HG02610 (cell line): ENCODE results near the gene WDR48.

Experiments used
- ATAC-seq: cut with Tn5 transposase; IDR thresholded peaks from one replicate; pipeline ENCODE4 v1.9.1; 2021; ENCODE audit warnings: mild to moderate bottlenecking, moderate library complexity; ENCODE audit not compliant: unreplicated experiment

Gene WDR48

DNA sequence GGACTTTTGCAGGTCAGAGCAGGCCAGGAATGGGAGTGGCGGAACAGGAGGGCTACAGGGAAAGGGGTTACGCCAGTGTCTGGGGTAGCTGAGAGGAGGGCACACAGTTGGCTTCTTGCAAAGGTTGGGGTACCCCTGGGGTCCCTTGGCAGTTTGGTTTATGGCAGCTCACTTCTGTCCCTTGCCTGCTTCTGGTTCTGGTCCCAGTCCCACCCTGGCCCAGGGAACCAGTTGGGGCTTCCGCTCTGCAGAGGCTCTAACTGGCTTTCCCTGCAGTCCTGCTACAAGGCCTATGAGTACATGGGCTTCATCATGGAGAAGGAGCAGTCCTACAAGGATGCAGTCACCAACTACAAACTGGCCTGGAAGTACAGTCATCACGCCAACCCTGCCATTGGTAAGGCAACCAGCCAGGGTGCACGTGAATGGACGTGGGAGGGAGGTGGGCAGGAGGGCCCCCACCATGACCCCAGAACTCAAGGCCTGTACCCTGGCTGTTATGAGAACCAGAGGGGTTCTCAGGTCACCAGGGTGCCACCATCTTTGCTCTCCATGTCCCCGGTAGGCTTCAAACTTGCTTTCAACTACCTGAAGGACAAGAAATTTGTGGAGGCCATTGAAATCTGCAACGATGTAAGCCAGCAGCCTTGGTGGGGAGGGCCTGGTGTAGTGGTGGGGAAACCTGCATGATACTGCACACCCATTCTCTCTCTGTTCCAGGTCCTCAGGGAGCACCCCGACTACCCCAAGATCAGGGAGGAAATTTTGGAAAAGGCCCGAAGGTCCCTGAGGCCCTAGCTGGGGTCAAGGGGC lies 86.4 kb downstream of the WDR48 start:
- ATAC-seq = no peak

DNA sequence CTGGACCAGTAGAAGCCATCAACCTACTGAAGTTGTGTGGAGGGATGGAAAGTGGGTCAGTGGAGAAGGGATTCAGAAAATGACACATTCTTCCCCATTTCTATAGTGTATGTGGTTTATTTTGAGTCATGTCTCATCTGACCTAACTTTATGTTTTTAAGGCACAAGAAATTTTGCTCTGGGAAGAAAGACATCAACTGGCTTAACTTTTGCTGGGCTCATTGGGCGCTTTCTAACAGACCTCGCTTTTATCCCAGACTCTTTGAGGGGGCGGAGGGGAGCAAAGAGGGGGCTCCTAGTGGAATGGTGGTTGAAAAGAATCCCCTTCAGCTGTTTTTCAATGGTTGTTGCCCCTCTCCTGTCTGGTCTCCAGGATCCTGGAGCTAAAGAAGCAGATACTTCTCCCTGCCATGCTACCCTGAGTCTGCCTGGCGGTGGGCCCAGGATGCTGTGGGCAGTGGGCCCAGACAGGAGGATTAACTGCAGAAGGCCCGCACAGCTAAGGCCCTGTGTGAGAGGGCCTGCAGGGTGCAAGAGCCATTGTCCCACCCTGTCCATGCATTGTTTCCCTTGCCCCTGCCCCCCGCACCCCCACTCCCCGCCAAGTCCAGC lies 87.1 kb downstream of the WDR48 start:
- no peak for ATAC-seq

DNA sequence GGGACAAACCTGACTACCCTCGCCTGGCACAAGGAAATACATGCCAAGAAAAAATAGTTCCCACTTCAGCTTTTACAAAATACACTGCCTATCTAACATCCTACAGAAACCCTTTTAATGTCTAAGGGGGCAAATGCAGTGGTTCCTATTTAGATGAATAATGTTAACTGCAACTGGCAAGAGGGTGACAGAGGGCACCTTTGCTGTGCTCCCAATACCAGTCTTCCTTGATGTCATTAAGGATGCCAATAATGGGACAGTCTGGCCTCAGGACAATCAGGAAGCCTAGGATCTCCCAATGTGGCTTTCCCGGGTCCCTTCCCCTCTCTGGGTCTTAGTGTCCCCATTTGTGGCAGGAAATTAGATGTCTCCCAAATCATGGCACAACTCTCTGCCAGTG lies 87.6 kb downstream of the WDR48 start:
- ATAC-seq = no peak

DNA sequence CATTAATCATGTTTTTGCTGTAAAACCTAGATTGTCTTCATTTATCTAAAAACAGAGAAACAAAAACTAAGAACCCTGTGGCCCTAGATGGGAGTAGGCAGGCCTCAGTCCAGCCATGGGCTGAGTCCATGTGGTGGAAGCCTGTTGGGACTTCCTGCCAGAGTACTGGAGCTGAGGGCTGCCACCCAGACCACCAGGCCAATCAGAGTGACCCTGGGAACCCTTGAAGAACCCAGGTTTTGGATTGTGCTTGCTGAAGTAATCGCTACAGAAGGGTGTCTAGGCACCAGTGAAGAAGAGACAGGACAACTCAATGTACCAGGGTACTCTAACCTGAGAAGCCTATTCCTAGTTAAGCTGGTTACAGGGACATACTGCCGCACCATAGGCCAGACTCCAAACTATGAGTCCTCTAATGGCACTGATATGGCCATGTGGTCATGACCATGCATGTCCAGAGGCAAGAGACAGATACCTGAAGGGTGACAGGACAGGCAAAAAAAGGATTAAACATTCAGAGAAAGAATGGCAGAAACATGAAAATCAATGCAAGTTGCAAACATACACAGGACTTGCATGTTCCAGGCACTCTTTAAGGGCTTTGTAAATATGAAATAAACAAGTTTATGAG lies 88.6 kb downstream of the WDR48 start:
- no peak for ATAC-seq

DNA sequence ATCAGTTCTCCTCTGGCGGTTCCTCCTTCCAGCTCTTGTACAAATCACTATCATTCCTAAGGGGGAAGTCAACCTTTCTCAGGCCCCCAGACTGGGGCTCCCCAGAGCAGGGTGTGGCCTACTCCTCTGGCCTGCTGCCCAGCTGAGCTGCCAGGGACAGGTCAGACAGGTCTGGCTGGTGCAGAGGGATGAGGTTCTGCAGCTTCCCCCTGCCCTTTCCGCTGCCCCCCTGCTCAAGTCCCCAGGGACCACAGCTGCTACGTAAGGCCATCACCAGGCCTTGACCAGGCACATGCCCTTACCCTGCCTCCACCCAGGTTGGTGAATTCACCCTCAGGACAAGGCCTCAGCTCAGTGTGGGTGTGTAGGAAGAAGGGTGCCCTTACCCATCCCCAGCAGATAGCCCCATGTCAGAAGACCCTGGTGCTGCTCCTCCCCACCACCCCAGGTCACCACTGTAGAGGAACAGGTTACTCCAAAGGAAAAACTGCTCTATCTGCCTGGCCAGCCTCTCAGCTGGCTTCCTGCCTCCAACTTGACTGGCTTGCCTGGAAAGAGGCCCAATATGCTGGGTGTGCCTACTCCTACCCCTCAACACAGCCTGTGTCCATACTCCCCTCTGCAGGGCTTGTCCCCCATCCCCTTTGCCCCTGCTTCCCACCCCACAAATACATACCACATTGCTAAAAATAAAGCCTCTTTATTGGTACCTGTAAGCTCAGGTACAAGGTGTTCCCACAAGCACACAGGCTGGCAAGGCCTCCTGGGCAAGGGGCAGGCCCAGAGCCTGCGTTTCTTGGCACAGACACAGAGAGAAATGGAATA lies 89.6 kb downstream of the WDR48 start:
- ATAC-seq = no peak

DNA sequence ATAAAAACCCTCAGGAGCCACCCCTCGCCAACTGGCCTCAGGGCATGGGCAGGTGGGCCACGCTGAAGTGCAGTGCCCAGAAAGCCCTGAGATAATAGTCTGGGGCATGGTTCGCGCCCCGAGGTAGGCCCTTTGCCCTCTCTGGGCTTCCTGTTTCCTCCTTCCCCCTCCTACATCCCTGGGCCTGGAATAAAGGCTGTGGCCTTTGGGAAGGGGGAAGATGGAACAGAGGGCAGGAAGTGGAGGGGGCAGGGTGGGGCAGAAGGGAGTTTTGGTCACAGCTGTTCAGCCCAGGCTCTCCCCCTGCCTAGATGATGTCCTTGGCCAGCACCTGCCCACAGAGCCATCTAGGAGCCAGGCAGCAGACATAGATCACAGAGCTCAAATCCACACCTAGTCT lies 90.3 kb downstream of the WDR48 start:
- no peak for ATAC-seq

DNA sequence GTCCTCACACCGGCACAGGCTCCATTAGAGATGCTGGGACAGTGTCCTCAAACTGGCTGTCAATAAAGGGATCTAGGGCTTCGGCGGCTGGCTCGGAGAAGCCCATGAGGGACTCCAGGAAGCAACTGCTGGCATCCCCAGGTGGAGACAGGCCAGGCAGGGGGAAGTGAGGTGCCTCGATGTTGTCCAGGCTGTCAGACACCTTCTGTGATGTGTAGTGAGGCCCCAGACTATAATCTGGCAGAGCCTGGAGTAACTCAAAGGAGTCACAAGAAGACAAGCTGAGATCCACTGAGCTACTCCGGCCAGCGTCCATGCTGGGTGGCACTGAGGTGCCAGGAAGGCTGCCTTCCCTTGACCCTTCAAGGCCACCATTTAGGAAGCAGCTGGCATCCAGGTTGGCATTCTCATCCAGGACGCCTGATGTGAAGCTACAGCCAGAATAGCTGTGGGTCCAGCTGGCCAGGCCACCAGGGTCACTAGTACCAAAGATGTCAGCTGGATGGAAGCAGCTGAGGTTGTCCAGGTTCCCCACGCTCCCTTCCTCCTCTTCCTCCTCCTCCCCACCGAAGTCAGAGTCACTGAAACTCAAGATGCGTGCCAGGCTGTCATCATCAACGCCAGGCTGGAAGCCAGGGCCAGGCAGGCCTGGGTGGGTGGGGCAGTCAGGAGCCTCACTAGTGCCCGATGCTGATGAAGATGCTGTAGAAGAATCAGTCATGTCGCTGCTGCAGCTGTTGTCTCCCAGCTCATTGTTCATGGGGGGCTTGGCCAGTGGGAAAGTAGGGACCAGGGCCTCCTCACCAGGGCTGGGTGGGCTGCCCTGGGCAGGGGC lies 91.5 kb downstream of the WDR48 start:
- no peak for ATAC-seq

DNA sequence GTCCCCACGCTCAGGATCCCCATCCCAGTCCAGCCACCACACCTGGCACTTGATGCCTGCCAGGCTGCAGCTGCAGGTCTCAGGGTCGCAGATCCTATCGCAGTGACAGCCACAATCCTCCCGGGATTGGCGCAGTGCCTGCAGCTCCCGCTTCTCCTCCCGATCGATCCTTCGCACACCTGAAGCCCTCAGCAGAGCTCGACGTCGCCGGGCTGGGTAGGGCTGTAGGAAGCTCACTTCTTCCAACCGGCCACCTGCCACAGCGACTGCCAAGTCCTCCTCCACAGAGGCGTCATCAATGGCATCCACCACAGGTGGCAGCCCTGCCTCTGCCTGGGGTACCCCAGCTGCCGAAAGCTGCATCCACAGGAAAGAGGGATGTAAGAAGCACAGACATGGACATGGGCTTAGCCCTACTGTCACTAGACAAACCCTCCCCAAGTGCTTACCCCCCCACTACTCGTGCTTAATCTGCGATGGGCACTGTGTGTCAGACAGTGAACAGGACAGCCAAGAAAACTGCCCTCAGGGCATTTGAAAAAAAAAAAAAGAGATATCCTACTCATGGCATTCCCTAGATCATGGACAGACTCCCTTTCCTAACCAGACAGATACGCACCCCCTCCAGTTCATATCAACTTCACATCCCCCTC lies 92.4 kb downstream of the WDR48 start:
- ATAC-seq = no peak

DNA sequence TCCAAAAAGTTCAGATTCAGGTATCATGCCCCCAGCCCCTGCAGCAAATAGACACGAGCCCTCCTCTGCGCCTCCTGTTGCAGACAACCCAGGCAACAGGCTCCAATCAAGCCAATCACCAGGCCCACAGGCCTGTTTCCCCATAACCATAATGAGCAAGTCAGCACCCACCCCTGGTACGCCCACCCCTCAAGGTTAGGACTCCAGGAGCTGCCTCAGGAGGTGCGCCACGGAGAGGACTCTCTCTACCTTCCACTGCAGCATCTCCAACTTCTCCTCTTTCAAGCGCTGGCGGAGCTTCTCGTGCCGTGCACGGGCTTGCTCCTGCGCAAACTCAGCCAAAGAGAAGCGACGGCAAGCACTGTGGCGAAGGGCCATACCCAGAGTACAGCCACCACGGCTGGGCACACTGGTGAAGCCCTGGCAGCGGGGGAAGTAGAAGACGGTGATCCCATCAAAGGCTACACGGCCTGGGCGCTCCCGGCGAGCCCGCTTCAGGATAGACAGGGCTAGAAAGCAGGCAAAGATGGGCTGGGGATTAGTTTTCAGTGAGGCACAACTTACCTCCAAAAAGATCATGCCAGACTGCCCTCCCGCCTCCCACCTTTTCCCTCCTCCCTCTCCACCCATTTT lies 93.0 kb downstream of the WDR48 start:
- ATAC-seq = no peak

DNA sequence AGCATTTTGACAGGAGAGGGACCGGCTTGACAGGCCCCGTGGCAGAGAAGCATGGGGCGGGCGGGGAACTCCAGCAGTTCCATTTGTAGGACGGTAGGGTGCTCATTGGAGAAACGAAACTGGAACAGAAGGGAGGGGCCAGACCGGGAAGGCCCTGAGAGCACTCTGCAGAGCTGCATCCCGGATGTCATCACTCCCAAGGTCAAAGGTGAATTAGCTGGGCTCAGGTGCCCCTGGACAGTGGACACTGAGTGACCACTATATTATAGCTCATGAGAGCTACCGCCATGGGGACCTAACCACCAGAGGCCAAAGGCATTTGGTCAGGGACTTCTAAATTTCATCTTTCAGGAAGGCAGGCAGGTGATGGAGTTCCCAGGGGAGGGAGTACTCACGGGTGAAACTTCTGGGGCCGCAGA lies 94.3 kb downstream of the WDR48 start:
- no peak for ATAC-seq
